HPDE6-E6E7 (cell line): ENCODE data around the gene FCER1G.
"Not testable (repeated sequence)": the region's sequence is repeated elsewhere in the genome, so short reads cannot be mapped to it uniquely, and the experiment has no call there.

Source experiments
- DNase-seq: peaks from one replicate; pipeline ENCODE4 v3.0.0; 2011; ENCODE audit warnings: missing footprints; ENCODE audit errors: extremely low spot score

The FCER1G gene

GRCh38 chr1:161206411-161207140 is 8.5 kb upstream of the FCER1G start:
- DNase-seq = no peak

- DNase-seq = no peak
These were observed 7.9 kb upstream of the FCER1G start for GRCh38 chr1:161207173-161207572.

GRCh38 chr1:161209790-161210409 is 5.2 kb upstream of the FCER1G start:
- DNase-seq = peak; percentile 89

GRCh38 chr1:161214369-161214768 is 726 bp upstream of the FCER1G start:
- no peak for DNase-seq

GRCh38 chr1:161216945-161217712 is 2.0 kb downstream of the FCER1G start:
- DNase-seq = no peak

- DNase-seq = no peak
These were observed 2.7 kb downstream of the FCER1G start for GRCh38 chr1:161217831-161218230.

- no peak for DNase-seq
These were observed 3.4 kb downstream of the FCER1G start for GRCh38 chr1:161218301-161219077.

GRCh38 chr1:161219078-161219892 is 4.2 kb downstream of the FCER1G start:
- no peak for DNase-seq

- DNase-seq = no peak
These were observed 4.9 kb downstream of the FCER1G start for GRCh38 chr1:161220002-161220401.

- no peak for DNase-seq
These were observed 7.3 kb downstream of the FCER1G start for GRCh38 chr1:161222175-161223019.

GRCh38 chr1:161223805-161224694 is 9.0 kb downstream of the FCER1G start:
- DNase-seq = no peak

- not testable (repeated sequence) for DNase-seq
These were observed 9.6 kb downstream of the FCER1G start for GRCh38 chr1:161224695-161225087.

GRCh38 chr1:161225178-161225533 is 10.1 kb downstream of the FCER1G start:
- no peak for DNase-seq

GRCh38 chr1:161225534-161226319 is 10.6 kb downstream of the FCER1G start, which contains the start of gene TOMM40L:
Gene TOMM40L, plus strand, starts transcription at chr1:161226060. Its CDS starts 430 bp downstream, at chr1:161226490.
- DNase-seq = peak; percentile 95

- DNase-seq = no peak
These were observed 11.2 kb downstream of the FCER1G start for GRCh38 chr1:161226320-161226711.

GRCh38 chr1:161226759-161227158 is 11.7 kb downstream of the FCER1G start:
- no peak for DNase-seq

- peak; percentile 66 for DNase-seq
These were observed 12.2 kb downstream of the FCER1G start for GRCh38 chr1:161227196-161227871.

GRCh38 chr1:161228032-161228431 is 12.9 kb downstream of the FCER1G start:
- no peak for DNase-seq
